Parathyroid adenoma (tissue), 2 donors: ENCODE measurements around the gene GRM8.

ENCODE experiments used
- H2AFZ ChIP-seq: fragments of 300-600 bp; sonication (generic); one replicate; pipeline ENCODE4 v1.7.0; 2017; ENCODE audit warnings: antibody characterized with exemption, mild to moderate bottlenecking
- H3K27ac ChIP-seq: fragments of 300-600 bp; sonication (generic); one replicate; pipeline ENCODE4 v1.7.0; 2017
- H3K27me3 ChIP-seq: fragments of 300-600 bp; sonication (generic); one replicate; pipeline ENCODE4 v1.7.0; 2017; ENCODE audit warnings: low read length; ENCODE audit not compliant: control insufficient read depth, insufficient read depth
- H3K36me3 ChIP-seq: fragments of 300-600 bp; sonication (generic); one replicate; pipeline ENCODE4 v1.7.0; 2017; ENCODE audit warnings: low read length; ENCODE audit not compliant: control insufficient read depth, insufficient read depth
- H3K4me1 ChIP-seq: fragments of 300-600 bp; sonication (generic); one replicate; pipeline ENCODE4 v1.7.0; 2017; ENCODE audit warnings: control low read depth
- H3K4me2 ChIP-seq: fragments of 300-600 bp; sonication (generic); one replicate; pipeline ENCODE4 v1.7.0; 2017; ENCODE audit warnings: low read length
- H3K4me3 ChIP-seq: fragments of 300-600 bp; sonication (generic); one replicate; pipeline ENCODE4 v1.7.0; 2017; ENCODE audit warnings: low read depth, low read length
- H3K79me2 ChIP-seq: fragments of 300-600 bp; sonication (generic); one replicate; pipeline ENCODE4 v1.7.0; 2017; ENCODE audit warnings: control low read depth
- H3K9ac ChIP-seq: fragments of 300-600 bp; sonication (generic); one replicate; pipeline ENCODE4 v1.7.0; 2017; ENCODE audit warnings: mild to moderate bottlenecking
- H3K9me3 ChIP-seq: fragments of 300-600 bp; sonication (generic); one replicate; pipeline ENCODE4 v1.7.0; 2017; ENCODE audit warnings: low read length; ENCODE audit not compliant: control insufficient read depth
- TF ChIP-seq, protein P1 (sequence below): fragments of 300-600 bp; sonication (generic); IDR thresholded peaks from one replicate; pipeline ENCODE4 v1.7.0; 2017; ENCODE audit warnings: antibody characterized with exemption, mild to moderate bottlenecking
- donor health status: primary hyperparathyroidism.

Gene GRM8

DNA sequence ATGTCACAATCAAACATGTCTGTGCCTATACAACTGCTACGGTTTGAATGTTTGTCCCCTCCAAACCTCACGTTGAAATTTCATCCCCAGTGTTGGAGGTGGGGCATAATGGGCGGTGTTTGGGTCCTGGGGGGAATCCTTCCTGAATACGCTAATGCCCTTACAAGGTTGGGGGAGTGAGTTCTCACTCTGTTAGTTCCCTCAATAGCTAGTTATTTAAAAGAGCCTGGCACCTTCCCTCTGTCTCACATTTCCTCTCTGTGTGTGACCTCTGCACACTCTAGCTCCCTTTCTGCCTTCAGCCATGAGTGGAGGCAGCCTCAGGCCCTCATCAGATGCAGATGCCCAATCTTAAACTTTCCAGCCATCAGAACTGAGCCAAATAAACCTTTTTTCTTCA is 129.5 kb downstream of the GRM8 start:
- Histone ChIP-seq H3K27ac (no peak overlapping the region), H2AFZ (no peak overlapping the region)
- TF ChIP-seq, protein P1, sequence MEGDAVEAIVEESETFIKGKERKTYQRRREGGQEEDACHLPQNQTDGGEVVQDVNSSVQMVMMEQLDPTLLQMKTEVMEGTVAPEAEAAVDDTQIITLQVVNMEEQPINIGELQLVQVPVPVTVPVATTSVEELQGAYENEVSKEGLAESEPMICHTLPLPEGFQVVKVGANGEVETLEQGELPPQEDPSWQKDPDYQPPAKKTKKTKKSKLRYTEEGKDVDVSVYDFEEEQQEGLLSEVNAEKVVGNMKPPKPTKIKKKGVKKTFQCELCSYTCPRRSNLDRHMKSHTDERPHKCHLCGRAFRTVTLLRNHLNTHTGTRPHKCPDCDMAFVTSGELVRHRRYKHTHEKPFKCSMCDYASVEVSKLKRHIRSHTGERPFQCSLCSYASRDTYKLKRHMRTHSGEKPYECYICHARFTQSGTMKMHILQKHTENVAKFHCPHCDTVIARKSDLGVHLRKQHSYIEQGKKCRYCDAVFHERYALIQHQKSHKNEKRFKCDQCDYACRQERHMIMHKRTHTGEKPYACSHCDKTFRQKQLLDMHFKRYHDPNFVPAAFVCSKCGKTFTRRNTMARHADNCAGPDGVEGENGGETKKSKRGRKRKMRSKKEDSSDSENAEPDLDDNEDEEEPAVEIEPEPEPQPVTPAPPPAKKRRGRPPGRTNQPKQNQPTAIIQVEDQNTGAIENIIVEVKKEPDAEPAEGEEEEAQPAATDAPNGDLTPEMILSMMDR = no peak

DNA sequence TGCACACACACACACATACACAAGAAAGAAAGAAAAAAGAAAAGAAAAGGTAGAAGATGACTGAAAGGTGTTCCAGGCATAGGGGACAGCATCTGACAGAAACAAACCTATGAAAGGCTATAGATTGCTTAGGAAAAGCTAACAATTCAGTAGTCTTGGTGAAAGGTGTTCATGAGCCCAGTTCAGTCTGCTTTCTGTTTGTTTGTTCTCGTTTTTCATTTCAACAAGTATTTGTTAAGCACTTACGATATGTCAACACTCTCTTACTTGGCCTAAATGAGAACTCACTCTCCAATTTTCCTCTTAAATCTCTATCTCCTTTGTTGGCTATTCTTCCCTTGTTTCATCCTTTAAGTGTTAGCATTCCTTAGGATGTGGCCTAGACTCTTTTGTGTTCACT is 133.2 kb downstream of the GRM8 start:
- H3K36me3 ChIP-seq = no peaks in the 10 kb centered on the region
- no peak overlapping the region for H3K4me2 ChIP-seq
- H3K79me2 ChIP-seq = no peaks in the 10 kb centered on the region
- TF ChIP-seq, protein P1 = no peak
- no peak overlapping the region for H3K9ac ChIP-seq
- H3K27ac ChIP-seq = no peak overlapping the region
- H2AFZ ChIP-seq = no peak overlapping the region
- H3K9me3 ChIP-seq = no peaks in the 10 kb centered on the region
- H3K27me3 ChIP-seq = no peaks in the 10 kb centered on the region
- no peaks in the 10 kb centered on the region for H3K4me1 ChIP-seq
- H3K4me3 ChIP-seq = no peak overlapping the region

More for the DNA sequence above, 129.5 kb downstream of the GRM8 start:
- Histone ChIP-seq H3K4me3 (no peak overlapping the region), H3K9ac (no peak overlapping the region), H3K9me3 (no peaks in the 10 kb centered on the region), H3K27me3 (no peaks in the 10 kb centered on the region), H3K79me2 (no peaks in the 10 kb centered on the region), H3K4me2 (no peak overlapping the region), H3K4me1 (no peaks in the 10 kb centered on the region), H3K36me3 (no peaks in the 10 kb centered on the region)

DNA sequence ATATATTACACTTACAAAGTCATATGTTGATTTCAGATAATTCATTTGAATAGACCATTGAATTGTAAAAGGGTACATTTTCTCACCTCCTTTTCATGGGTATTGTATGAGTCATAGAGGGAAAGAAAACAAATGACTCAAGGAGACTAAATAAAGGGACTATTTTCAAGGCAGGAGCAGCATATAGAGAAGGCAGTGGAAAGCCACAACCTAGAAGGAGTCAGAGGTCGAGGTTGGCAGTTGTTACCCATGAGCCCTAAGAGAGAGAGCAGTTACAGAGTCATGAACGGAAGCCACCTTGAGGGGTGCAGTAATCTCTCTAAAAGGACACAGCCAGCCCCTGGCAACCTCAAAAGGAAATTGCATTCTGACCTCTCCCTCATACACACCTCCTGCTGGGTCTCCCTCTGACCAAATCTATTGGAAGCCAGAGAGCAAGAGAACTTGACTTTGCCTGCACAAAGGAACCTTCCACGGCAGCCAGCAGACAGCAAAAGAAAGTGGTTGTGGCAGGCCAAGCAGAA is 137.9 kb downstream of the GRM8 start:
- H3K4me3 ChIP-seq = no peak overlapping the region
- TF ChIP-seq, protein P1 = no peak
- H3K79me2 ChIP-seq = no peaks in the 10 kb centered on the region
- H2AFZ ChIP-seq = no peak overlapping the region
- no peak overlapping the region for H3K9ac ChIP-seq
- H3K36me3 ChIP-seq = no peaks in the 10 kb centered on the region
- no peaks in the 10 kb centered on the region for H3K9me3 ChIP-seq
- H3K4me2 ChIP-seq = no peak overlapping the region
- H3K27me3 ChIP-seq = no peaks in the 10 kb centered on the region
- no peaks in the 10 kb centered on the region for H3K4me1 ChIP-seq
- H3K27ac ChIP-seq = no peak overlapping the region

DNA sequence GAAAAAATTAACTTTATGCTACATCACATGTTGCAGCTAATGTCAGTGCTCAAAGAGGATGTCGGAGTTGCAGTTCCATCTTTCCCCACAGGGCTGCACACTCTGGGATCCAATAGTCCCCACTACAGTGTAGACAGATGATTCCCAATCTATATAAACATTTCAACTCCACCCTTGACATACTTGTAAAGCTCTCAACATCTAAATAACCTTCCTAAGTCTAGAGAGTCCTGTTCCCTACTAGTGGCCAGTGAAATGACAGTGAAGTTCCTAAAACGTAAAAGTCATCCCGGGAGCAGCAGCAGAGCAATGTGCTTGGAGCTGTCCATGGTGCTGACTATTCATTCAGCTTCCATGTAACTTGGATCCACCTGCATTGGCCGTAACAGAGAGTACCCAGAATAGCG is 145.1 kb downstream of the GRM8 start:
- Histone ChIP-seq H3K36me3 (no peaks in the 10 kb centered on the region), H3K27ac (no peak overlapping the region), H2AFZ (no peak overlapping the region), H3K4me3 (no peak overlapping the region), H3K4me2 (no peak overlapping the region), H3K27me3 (no peaks in the 10 kb centered on the region), H3K79me2 (no peaks in the 10 kb centered on the region), H3K4me1 (no peaks in the 10 kb centered on the region), H3K9ac (no peak overlapping the region), H3K9me3 (no peaks in the 10 kb centered on the region)
- TF ChIP-seq, protein P1 = peak; percentile 60

DNA sequence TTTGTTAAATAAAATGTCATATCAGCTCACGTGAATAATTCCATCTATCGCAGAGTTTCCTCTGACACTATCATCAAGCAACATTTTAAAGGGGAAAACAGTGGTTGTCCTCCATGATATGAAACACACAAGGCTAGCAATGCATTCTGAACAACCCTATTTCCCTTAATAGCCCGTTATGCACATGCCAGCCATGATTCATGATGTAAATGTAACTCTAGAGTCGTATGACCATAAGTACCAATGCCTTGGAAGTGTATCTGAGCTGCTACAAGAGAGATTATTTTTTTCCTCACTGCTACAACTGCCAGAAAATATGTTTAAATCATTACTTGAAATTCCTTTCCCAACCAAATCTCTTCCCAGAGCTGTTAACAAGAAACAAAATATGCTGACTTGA is 159.4 kb downstream of the GRM8 start:
- H3K4me1 ChIP-seq = no peaks in the 10 kb centered on the region
- H3K27ac ChIP-seq = no peak overlapping the region
- H3K4me3 ChIP-seq = no peak overlapping the region
- no peaks in the 10 kb centered on the region for H3K36me3 ChIP-seq
- no peaks in the 10 kb centered on the region for H3K27me3 ChIP-seq
- H2AFZ ChIP-seq = no peak overlapping the region
- H3K9me3 ChIP-seq = no peaks in the 10 kb centered on the region
- TF ChIP-seq, protein P1 = no peak
- H3K79me2 ChIP-seq = no peaks in the 10 kb centered on the region
- H3K9ac ChIP-seq = no peak overlapping the region
- H3K4me2 ChIP-seq = no peak overlapping the region
